NCI-H2029 (cell line): Measurements from ENCODE around the gene MSH5.
"Not testable (repeated sequence)": the region's sequence is repeated elsewhere in the genome, so short reads cannot be mapped to it uniquely, and the experiment has no call there.

Experiments
- DNase-seq: peaks from one replicate; lab custom pipeline; 2025; lab: John Stamatoyannopoulos, UW

Gene MSH5

GRCh38 chr6:31778999-31779885 lies 39.4 kb downstream of the MSH5 start:
- DNase-seq, result no peak

DNA sequence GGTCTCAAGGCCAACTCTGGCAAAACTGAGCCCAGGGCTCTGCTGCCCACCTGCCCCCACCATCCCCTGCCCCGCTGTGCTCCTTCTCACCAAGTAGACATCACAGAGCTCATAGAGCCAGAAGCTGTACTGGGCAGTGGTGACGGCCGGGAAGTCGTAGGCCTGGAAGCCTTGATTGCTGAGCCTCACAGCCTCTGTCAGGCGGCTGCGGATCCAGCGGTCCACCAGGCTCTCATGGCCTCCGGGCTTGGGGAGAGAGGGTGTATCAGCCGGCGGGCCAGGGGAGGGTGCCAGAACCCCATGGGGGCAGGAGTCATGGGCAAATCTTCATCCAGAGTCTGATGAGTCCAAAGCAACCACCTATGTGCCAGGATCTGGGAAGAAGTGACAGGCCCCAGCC lies 40.1 kb downstream of the MSH5 start:
- DNase-seq, result no peak

- no peak for DNase-seq
Observed at GRCh38 chr6:31780507-31781243, 40.9 kb downstream of the MSH5 start.

- DNase-seq, result no peak
Observed at GRCh38 chr6:31781244-31782125, 41.7 kb downstream of the MSH5 start.

DNA sequence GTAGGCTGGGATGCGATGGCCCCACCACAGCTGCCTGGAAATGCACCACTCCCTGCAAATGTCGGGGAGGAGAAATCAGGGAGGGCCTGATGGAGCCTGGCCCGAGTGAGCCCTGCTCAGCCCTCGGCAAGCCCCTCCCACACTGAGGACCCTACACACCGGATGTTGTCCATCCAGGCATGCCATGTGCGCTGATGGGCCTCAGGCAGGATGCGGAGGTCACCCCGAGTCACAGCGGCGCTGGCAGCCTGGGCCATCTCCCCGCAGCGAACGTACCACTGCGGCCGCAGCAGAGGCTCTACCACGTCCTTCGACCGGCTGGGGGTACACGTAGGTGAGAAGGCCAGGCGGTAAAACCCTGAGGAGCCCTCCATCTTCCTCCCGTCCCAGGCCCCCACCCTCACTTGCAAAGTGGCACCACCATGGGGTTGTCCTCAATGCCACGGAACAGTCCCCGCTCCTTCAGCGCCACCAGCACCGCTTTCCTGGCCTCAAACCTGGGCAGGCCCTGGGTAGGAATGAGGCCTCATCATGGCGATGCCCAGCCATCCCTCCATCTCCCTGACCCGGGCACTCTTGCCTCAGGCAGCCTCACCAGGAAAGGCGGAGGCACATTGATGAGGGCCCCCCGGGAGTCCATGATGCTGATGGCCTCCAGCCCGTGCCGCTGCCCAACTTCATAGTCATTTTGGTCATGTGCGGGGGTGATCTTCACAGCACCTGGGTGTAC lies 42.5 kb downstream of the MSH5 start:
- DNase-seq, result no peak

DNA sequence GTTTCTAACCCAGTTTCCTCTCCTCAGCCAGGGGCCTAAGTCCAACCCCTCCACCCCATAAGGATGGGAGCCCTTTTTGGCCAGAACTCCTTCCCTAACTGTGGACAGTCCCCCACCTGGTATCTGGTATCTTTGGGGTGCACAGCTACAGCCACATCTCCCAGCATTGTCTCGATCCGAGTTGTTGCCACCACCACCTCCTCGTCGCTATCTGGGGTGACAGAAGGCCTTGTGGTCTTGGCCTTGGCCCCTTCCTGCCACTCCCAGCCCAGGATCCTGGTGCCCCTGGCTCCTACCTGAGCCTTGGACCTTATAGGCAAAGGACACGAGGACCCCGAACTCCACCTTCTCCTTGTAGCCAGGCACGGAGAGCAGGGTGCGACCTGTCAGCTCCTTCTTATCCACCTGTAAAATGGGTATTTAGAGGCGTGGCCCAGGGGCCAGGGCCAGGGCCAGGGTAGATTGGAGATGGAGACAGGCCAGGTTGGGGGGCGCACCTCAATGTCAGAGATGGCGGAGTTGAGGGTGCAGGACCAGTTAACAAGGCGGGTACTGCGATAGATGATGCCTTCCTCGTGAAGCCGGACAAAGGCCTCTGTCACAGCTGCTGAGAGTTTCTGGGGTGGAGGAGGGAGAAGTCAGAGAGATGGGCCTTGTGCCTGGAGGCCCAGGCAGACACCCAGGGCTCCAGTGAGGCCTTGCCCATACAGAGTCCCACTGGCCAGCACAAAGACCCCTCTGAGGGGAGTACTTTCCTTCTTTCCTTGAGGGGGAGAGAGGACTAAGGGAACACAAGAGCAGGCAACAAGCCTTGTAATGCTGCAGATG lies 44.5 kb downstream of the MSH5 start:
- no peak for DNase-seq

GRCh38 chr6:31785475-31785874 lies 45.7 kb downstream of the MSH5 start:
- DNase-seq, result no peak

DNA sequence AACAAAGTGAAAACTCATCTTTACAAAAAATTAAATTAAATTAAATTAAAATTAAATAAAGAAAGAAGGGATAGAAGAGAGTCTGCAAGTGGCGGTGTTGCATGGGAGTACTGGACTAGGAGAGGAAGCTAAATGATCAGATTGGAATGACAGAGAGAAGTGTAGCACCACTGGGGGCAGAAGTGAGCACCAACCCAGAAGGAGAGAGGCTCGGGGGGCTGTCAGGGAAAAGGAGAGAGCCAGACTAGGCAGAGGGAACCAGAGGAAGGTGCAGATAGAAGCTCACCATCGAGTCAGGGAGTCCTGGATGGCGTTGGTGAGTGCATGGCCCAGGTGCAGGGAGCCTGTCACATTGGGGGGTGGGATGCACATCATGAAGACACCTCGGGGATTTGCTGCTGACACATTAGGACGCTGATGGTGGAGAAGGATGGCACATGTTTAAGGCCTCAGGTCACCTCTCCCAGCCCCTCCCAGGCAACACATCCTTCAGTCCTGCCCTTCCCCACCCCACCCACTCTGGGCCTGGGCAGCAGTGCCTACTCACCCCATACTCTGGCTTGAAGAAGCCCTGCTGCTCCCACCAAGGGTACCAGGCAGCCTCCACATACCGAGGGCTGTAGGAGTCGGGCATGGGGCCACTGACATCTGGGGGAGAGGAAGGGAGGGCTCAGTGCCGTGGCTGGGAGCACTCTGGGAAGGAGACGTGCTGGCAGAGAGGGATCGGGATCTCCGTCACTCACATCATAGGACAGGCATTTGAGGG lies 51.7 kb downstream of the MSH5 start:
- no peak for DNase-seq

GRCh38 chr6:31792090-31792374 lies 52.2 kb downstream of the MSH5 start:
- DNase-seq, result no peak

- no peak for DNase-seq
Observed at GRCh38 chr6:31792761-31793171, 53.0 kb downstream of the MSH5 start.

GRCh38 chr6:31793927-31794245 lies 54.1 kb downstream of the MSH5 start:
- DNase-seq, result not testable (repeated sequence)

- no peak for DNase-seq
Observed at GRCh38 chr6:31794294-31794865, 54.6 kb downstream of the MSH5 start.

DNA sequence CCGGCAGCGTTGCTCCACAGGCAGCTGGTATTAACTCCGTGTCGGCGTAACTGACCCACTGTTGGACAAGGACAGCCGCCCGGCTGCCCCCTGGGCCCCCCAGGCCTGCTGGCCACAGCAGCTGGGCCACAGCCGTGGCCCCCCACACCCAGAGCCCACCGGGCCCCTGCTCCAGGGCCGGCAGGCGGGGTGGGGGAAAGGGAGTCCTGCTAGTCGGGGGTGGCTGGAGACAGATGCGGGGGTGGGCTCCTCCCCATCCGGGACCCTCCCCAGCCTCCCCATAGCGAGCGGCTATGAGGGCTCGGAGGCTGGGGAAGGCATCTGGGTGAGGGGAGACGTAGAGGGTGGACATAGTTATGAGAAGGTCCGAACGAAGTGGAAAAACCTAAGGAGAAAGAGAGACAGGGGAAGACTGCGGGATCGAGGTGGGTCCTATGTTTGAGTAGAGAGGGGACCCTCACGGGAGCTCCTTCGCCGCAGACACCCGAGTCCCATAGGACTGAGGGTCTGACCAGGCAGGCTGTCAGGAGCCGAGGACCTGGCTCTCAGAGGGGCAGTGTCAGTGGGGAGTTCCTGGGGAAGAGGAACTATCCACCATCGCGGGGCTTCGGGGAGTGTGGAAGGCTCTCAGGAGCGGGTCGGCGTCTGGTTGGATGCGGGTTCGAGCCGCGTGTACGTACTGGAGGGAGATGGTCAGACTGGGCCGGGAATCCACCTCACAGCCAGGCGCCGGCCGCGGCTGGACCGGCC lies 55.2 kb downstream of the MSH5 start:
- DNase-seq, result peak; percentile 59

DNA sequence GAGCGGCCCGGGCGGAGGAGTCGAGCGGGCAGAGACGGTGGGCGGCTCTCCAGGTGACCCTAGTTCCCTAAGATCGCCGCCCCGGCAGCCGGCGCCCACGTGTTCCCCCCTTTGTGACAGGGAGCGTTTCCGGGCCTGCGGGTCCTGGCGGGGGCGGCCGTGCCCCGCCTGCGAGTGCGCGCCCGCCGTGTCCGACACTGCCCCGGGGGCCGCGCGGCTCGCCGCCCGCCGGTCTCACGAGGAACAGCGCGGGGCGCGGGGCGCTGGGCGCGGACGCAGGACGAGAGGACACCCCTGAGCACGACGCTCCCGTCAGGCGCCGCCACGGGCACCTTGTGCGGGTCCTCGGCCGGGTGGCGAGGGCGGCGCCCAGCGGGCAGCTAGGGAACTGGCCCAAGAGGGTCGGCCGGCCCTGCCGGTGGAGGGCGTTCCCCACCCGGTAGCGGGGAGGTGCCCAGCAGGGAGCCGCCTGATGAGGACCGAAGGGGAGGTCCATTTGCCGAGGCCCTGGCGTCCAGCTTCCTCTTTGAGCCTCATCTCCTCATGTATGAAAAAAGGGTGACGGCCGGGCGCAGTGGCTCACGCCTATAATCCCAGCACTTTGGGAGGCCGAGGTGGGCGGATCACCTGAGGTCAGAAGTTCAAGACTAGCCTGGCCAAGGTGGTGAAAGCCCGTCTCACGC lies 56.0 kb downstream of the MSH5 start, which contains the start of gene VARS1:
Gene VARS1 (minus strand): TSS at position 137 of the 683 bp plus-strand sequence. CDS start 535 bp downstream, outside the sequence.
- peak; percentile 89 for DNase-seq

GRCh38 chr6:31796993-31797385 lies 57.2 kb downstream of the MSH5 start:
- no peak for DNase-seq

DNA sequence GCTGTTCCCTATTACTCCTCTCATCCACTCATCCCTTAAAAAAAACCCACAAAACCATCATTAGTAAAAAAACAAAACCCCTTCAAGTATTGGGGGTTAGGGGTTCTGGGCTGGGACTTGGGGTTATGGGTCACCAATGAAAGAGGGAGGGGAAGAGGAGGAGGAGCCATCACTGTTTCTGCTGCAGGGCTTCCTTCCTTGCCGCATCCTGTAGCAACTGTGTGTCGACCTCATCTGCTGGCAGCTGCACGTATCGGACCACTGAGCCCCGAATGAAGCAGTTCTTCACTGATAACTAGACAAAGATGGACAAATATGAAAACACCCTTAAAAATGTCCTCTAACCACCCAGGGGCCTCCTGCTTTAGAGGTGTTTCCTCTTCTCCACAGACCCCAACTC lies 57.8 kb downstream of the MSH5 start:
- no peak for DNase-seq

GRCh38 chr6:31799781-31800180 lies 60.0 kb downstream of the MSH5 start:
- DNase-seq, result no peak
